GM12878 (cell line): ENCODE results near the gene CEP63. TPM values are rescaled to one million over a fixed set of nuclear protein-coding genes. Genes with fewer than 3 reads are reported as not detected.

Source experiments
- ATAC-seq: fragments of 200-7000 bp; cut with Tn5 transposase; 3 replicates; pipeline ENCODE4 v1.9.1; 2020; ENCODE audit warnings: mild to moderate bottlenecking, moderate library complexity
- BruUV-seq: library from RNA; stranded (reverse); fragments of 400-500 nt; replicated peaks from 2 replicates; lab custom pipeline; 2021; lab: Mats Ljungman, UMichigan
- CTCF ChIA-PET: fragments of 300-600 bp; sonication (Branson Sonifier 250); formaldehyde crosslinking; extraction: SDS; loops from one replicate; lab custom pipeline; 2021; ENCODE audit warnings: inconsistent platforms; lab: Yijun Ruan, JAX
- POLR2A ChIA-PET: fragments of 350-600 bp; formaldehyde crosslinking; extraction: SDS; loops from one replicate; lab custom pipeline; 2021; ENCODE audit warnings: inconsistent platforms; lab: Charles Lee
- RAD21 ChIA-PET: fragments of 300-600 bp; sonication (Branson Sonifier 250); formaldehyde crosslinking; loops from one replicate; lab custom pipeline; 2023; ENCODE audit warnings: antibody characterized with exemption; ENCODE audit not compliant: unreplicated experiment; lab: Charles Lee
- SMC1A ChIA-PET: fragments of 300-600 bp; sonication (Branson Sonifier 250); formaldehyde crosslinking; loops from one replicate; lab custom pipeline; 2023; ENCODE audit not compliant: unreplicated experiment, uncharacterized antibody; lab: Charles Lee
- DNase-seq: peaks from one replicate; pipeline ENCODE4 v3.0.0-alpha.2; 2011; ENCODE audit warnings: low read depth, low spot score
- FAIRE-seq: peaks from 3 replicates; lab custom pipeline; 2011; peaks lifted over from hg19 to GRCh38; lab: Jason Lieb, UNC
- H2AFZ ChIP-seq: 2 replicates; pipeline ENCODE4 v1.6.0; 2011; ENCODE audit warnings: low read depth, low read length, control low read depth; ENCODE audit not compliant: control insufficient read depth
- H3K27ac ChIP-seq: 2 replicates; pipeline ENCODE4 v1.5.1; 2011; ENCODE audit warnings: control low read depth; ENCODE audit not compliant: control insufficient read depth, insufficient read depth
- H3K27me3 ChIP-seq, 2 experiments: replicated peaks in 1 of 2; 2 replicates each; pipeline versions ENCODE4 v1.6.0 to v1.6.1; 2011; ENCODE audit warnings: low read length in 1 of 2; ENCODE audit not compliant: control insufficient read depth in 2 of 2, insufficient read depth in 2 of 2
- H3K36me3 ChIP-seq, 2 experiments: 2 replicates each; pipeline ENCODE4 v1.5.1; 2011; ENCODE audit warnings: low read length in 1 of 2; ENCODE audit not compliant: control insufficient read depth in 2 of 2, insufficient read depth in 2 of 2
- H3K4me1 ChIP-seq: 2 replicates; pipeline ENCODE4 v1.6.1; 2011; ENCODE audit warnings: mild to moderate bottlenecking, low read length, moderate library complexity, mixed read lengths; ENCODE audit not compliant: control insufficient read depth, insufficient read depth
- H3K4me2 ChIP-seq: 2 replicates; pipeline ENCODE4 v1.6.0; 2011; ENCODE audit warnings: control low read depth; ENCODE audit not compliant: control insufficient read depth, insufficient read depth
- H3K4me3 ChIP-seq: fragments of 200-600 bp; sonication (generic); 2 replicates; pipeline ENCODE4 v1.5.1; 2016
- H3K79me2 ChIP-seq: 2 replicates; pipeline ENCODE4 v1.6.0; 2011; ENCODE audit warnings: low read length; ENCODE audit not compliant: control insufficient read depth, insufficient read depth
- H3K9ac ChIP-seq: 2 replicates; pipeline ENCODE4 v1.8.0; 2011; ENCODE audit warnings: low read length, control low read depth, mixed read lengths; ENCODE audit not compliant: control insufficient read depth, insufficient read depth
- H3K9me3 ChIP-seq: replicated peaks from 3 replicates; pipeline ENCODE4 v1.5.1; 2011; ENCODE audit warnings: mild to moderate bottlenecking, low read length; ENCODE audit not compliant: control insufficient read depth, insufficient read depth
- H4K20me1 ChIP-seq: 2 replicates; pipeline ENCODE4 v1.6.0; 2011; ENCODE audit not compliant: control insufficient read depth, insufficient read depth
- BHLHE40 ChIP-seq, 2 experiments: fragments of 450-650 bp in 1 of 2; IDR thresholded peaks; 2 replicates each; pipeline ENCODE4 v1.6.1; 2011 to 2017; ENCODE audit warnings: low read depth in 2 of 2, borderline replicate concordance in 1 of 2, improper control_type of control experiment in 1 of 2, low read length in 1 of 2, mild to moderate bottlenecking in 1 of 2
- CBX5 ChIP-seq: sonication (generic); IDR thresholded peaks from 2 replicates; pipeline ENCODE4 v1.6.1; 2016; ENCODE audit warnings: low read depth, moderate library complexity, mild to moderate bottlenecking, inconsistent platforms
- EP300 ChIP-seq, 2 experiments: fragments of 150-350 bp in 1 of 2; IDR thresholded peaks; 2 replicates each; pipeline ENCODE4 v1.6.1; 2011 to 2012; ENCODE audit warnings: low read depth in 2 of 2, low read length in 2 of 2, borderline replicate concordance in 1 of 2, improper control_type of control experiment in 1 of 2, inconsistent platforms in 1 of 2; ENCODE audit not compliant: control insufficient read depth in 1 of 2
- FOXK2 ChIP-seq: fragments of 450-650 bp; IDR thresholded peaks from 2 replicates; pipeline ENCODE4 v1.6.1; 2017; ENCODE audit warnings: mild to moderate bottlenecking, moderate library complexity
- GATAD2B ChIP-seq: fragments of 450-650 bp; conservative IDR thresholded peaks from 2 replicates; pipeline ENCODE4 v1.6.1; 2017; ENCODE audit warnings: low read depth, mild to moderate bottlenecking, moderate library complexity
- IKZF2 ChIP-seq, 2 experiments: fragments of 450-650 bp; IDR thresholded peaks; 2 replicates each; pipeline ENCODE4 v1.6.1; 2017; ENCODE audit warnings: mild to moderate bottlenecking in 2 of 2, moderate library complexity in 2 of 2
- NR2F1 ChIP-seq: fragments of 450-650 bp; conservative IDR thresholded peaks from 2 replicates; pipeline ENCODE4 v1.6.1; 2017; ENCODE audit warnings: mild to moderate bottlenecking
- WGBS: methylation state at CpG from one replicate; pipeline ENCODE4 v1.1.6; 2016; ENCODE audit warnings: low lambda C conversion rate; ENCODE audit not compliant: insufficient replicate concordance, insufficient coverage; ENCODE audit errors: missing lambda C conversion rate; 5-methylcytosine and 5-hydroxymethylcytosine counted together
- in situ Hi-C: fragments of 300-500 bp; cut with MboI; formaldehyde crosslinking; loops from 9 replicates; pipeline ENCODE4 v1.14.3; 2018; ENCODE audit warnings: mixed read lengths
- intact Hi-C: fragments of 100-400 bp; cut with micrococcal nuclease; formaldehyde crosslinking; loops from one replicate; pipeline ENCODE4 v1.14.2; 2022; ENCODE audit not compliant: unreplicated experiment
- polyA plus RNA-seq, 11 experiments: library from polyadenylated mRNA; depleted of rRNA in 4 of 11; unstranded in 6 of 11; stranded (reverse) in 5 of 11; fragments of >200 nt; fragmentation: Nextera tagmentation in 4 of 11; fragmentation: Illumina TruSeq in 1 of 11; extraction: Ambion mirVana in 4 of 11; extraction: Trizol in 1 of 11; gene quantifications; 1 replicate in 1 of 11; 2 replicates in 10 of 11; pipeline versions ENCODE4 v1.2.1 to v1.2.3, GENCODE V29; 2011 to 2016; ENCODE audit warnings: inconsistent platforms in 2 of 11, missing spikeins in 2 of 11, low read depth in 1 of 11
- total RNA-seq, 4 experiments: library from RNA; depleted of rRNA in 3 of 4; stranded (reverse); fragments of >200 nt in 3 of 4; fragmentation: Illumina TruSeq in 1 of 4; extraction: Trizol in 1 of 4; gene quantifications; 2 replicates each; pipeline versions ENCODE4 v1.2.1 to v1.2.3, GENCODE V29; 2013 to 2021
- TF ChIP-seq, protein P1 (sequence below): fragments of 450-650 bp; formaldehyde crosslinking; IDR thresholded peaks from 2 replicates; pipeline ENCODE4 v1.4.0; 2020; ENCODE audit warnings: mild to moderate bottlenecking, moderate library complexity

Gene CEP63
- total and polyA plus RNA-seq, 10 of the 15 experiments (the other 5 are each of a cell fraction or from before 2014, with no cell fraction given), result 14.0 to 36.9 (median 26.8) TPM

DNA sequence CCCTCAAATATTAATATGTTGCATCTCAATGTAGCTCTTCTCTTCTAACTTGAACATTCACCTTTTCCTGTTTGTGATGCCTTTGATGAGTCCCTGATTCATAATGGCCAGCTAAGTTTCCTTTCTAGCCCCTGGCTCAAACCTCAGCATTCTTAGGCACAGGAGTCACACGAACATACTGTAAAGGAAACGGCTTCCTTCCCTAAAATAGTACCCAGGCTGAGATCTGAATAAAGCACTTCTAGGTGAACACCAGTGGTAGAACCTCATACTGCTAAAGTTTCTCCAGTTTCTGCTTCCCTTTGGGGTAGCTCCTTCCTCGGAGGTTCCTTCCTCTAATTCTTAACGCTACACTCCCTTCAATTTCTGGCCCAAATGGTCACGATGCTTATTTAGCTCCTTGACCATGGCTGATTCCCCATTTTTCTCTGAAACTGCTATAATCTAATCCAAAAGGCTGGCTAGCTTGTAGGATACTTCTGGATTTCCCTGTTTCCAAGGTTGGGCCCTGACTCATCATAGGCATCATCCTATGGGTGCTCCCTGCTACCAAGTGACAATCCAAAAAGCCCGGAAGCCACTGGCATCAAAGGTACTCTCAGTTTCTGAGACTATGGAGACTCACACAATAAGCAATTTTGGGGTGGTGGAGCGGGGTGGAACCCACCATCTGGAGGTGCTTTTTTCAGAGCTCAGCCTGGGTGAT lies 2.5 kb upstream of the CEP63 start:
- no peak for ATAC-seq
- Histone ChIP-seq H3K9me3 (no peaks in the 10 kb centered on the region), H2AFZ (no peak overlapping the region), H3K27ac (peak overlapping the region; percentile 1; the same call in 1 of the 2 replicates), H4K20me1 (no peaks in the 10 kb centered on the region), H3K4me1 (peaks cover 6% of the 10 kb centered on the region), H3K27me3 (no peaks in the 10 kb centered on the region), H3K4me3 (peak overlapping the region; percentile 82), H3K36me3 (peaks cover 4 to 15% of the 10 kb centered on the region in 2 experiments), H3K79me2 (peaks cover 47% of the 10 kb centered on the region), H3K9ac (peak overlapping the region; percentile 31), H3K4me2 (peak overlapping the region; percentile 19)
- 84% methylated on average over 7 of the region's 7 CpGs for WGBS
- no peak for FAIRE-seq
- BruUV-seq, result no TSS peak
- ChIA-PET POLR2A (interaction anchor here (0.9 kb wide), 1 partner anchor 8 kb away, joined by 3 read pairs; no protein-coding TSS in a partner anchor), RAD21 (interaction anchor here (1.7 kb wide), 1 partner anchor 10 kb away, joined by 7 read pairs; no protein-coding TSS in a partner anchor), SMC1A (interaction anchor here (0.6 to 1.8 kb wide), 6 partner anchors 10 to 260 kb away, joined by 3 to 9 read pairs (median 4); no protein-coding TSS in a partner anchor), CTCF (interaction anchor here (0.7 to 6.7 kb wide), 15 partner anchors 8 to 1033 kb away, joined by 3 to 69 read pairs (median 5); no protein-coding TSS in a partner anchor)
- TF ChIP-seq IKZF2 (IDR thresholded peaks at IDR 0.05), result 0 out of 4 replicates have a peak, but pooled peaks of 1 of the 2 experiments have one; percentile 12
- no peak for TF ChIP-seq FOXK2
- DNase-seq, result no peak
- intact Hi-C loops, result no loop called here
- in situ Hi-C loops, result loop anchor here (5.0 to 25.0 kb wide), 3 partner anchors 276 to 1021 kb away; partner anchors contain the start of gene TOPBP1

DNA sequence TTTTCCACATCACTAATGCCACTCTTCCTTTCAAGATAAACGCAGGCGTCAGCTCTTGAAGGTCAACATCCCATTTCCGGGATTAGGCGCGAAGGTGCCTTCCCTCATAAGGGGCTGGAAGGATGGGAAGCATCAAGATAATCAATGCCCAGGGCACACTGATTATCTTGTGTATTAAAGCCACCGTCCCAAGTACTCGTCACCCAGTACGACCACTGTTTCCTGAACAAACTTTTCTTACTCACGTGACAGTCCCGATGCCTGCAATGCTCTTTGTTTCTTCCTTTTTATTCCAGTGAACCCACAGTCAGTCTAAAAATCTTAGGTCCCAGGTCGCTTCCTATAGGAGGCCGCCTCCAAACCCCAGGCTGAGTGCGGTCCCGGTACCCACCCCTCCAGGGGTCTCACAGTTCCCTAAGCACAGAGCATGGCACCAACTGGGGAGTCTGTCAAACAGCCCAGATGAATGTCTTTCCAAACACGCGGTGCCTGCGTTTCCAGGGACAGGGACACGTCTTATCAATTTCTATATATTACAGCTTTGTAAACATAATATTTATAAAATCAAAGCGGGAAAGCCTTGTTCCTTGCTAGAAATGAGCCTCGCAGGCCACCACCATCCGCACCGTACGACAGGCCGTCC lies 661 bp upstream of the CEP63 start:
- Histone ChIP-seq H3K36me3 (peaks cover 4 to 9% of the 10 kb centered on the region in 2 experiments), H3K4me2 (peak overlapping the region; percentile 86), H3K27me3 (no peaks in the 10 kb centered on the region), H3K9ac (peak overlapping the region; percentile 99), H3K27ac (peak overlapping the region; percentile 87), H3K79me2 (peaks cover 49% of the 10 kb centered on the region), H3K4me3 (peak overlapping the region; percentile 82), H2AFZ (peak overlapping the region; percentile 95), H4K20me1 (no peaks in the 10 kb centered on the region), H3K4me1 (peaks cover 6% of the 10 kb centered on the region), H3K9me3 (no peaks in the 10 kb centered on the region)
- intact Hi-C loops, result loop anchor here (5.0 kb wide), 2 partner anchors 678 to 1763 kb away; partner anchors contain the start of genes NPHP3 and SRPRB
- FAIRE-seq, result peak; percentile 47
- ChIA-PET RAD21 (interaction anchor here (1.1 kb wide), 1 partner anchor 11 kb away, joined by 3 read pairs; no protein-coding TSS in a partner anchor), POLR2A (interaction anchor here (1.0 to 1.1 kb wide), 3 partner anchors 21 to 59 kb away, joined by 3 read pairs; no protein-coding TSS in a partner anchor), CTCF (interaction anchor here (0.8 to 6.7 kb wide), 6 partner anchors 7 to 273 kb away, joined by 3 to 69 read pairs (median 14); no protein-coding TSS in a partner anchor), SMC1A (interaction anchor here (1.4 to 1.8 kb wide), 2 partner anchors 10 to 12 kb away, joined by 8 to 10 read pairs; no protein-coding TSS in a partner anchor)
- no TSS peak for BruUV-seq
- peak; percentile 4 for ATAC-seq
- 2% methylated on average over 24 of the region's 24 CpGs for WGBS
- in situ Hi-C loops, result loop anchor here (10.0 to 25.0 kb wide), 2 partner anchors 820 to 1023 kb away; partner anchors contain the start of gene TOPBP1
- no peak for DNase-seq
- TF ChIP-seq, protein P1, sequence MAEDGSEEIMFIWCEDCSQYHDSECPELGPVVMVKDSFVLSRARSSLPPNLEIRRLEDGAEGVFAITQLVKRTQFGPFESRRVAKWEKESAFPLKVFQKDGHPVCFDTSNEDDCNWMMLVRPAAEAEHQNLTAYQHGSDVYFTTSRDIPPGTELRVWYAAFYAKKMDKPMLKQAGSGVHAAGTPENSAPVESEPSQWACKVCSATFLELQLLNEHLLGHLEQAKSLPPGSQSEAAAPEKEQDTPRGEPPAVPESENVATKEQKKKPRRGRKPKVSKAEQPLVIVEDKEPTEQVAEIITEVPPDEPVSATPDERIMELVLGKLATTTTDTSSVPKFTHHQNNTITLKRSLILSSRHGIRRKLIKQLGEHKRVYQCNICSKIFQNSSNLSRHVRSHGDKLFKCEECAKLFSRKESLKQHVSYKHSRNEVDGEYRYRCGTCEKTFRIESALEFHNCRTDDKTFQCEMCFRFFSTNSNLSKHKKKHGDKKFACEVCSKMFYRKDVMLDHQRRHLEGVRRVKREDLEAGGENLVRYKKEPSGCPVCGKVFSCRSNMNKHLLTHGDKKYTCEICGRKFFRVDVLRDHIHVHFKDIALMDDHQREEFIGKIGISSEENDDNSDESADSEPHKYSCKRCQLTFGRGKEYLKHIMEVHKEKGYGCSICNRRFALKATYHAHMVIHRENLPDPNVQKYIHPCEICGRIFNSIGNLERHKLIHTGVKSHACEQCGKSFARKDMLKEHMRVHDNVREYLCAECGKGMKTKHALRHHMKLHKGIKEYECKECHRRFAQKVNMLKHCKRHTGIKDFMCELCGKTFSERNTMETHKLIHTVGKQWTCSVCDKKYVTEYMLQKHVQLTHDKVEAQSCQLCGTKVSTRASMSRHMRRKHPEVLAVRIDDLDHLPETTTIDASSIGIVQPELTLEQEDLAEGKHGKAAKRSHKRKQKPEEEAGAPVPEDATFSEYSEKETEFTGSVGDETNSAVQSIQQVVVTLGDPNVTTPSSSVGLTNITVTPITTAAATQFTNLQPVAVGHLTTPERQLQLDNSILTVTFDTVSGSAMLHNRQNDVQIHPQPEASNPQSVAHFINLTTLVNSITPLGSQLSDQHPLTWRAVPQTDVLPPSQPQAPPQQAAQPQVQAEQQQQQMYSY (CRISPR knock-in tag), result 0 out of 2 replicates have a peak, but pooled peaks have one; percentile 27
- 0 out of 4 replicates have a peak, but pooled peaks of 1 of the 2 experiments have one; percentile 12 for TF ChIP-seq EP300 (IDR thresholded peaks at IDR 0.05; ENCODE audit: borderline replicate concordance in 1 of 2, control insufficient read depth in 1 of 2, low read depth in 2 of 2, low read length in 2 of 2)
- TF ChIP-seq NR2F1, result 0 out of 2 replicates have a peak, but pooled peaks have one; percentile 11
- no peak for TF ChIP-seq GATAD2B
- TF ChIP-seq BHLHE40 (IDR thresholded peaks at IDR 0.05; ENCODE audit: borderline replicate concordance in 1 of 2, low read depth in 2 of 2, low read length in 1 of 2), result peak in 1 of 2 experiments; percentile 89; a peak in 2 of 4 replicates
- TF ChIP-seq CBX5, result no peak
